AG04450 (cell line): Measurements from ENCODE around the gene BBS9. TPM values are rescaled to one million over a fixed set of nuclear protein-coding genes. Genes with fewer than 3 reads are reported as not detected.

Experiments used
- CTCF ChIA-PET: fragments of 300-600, 350-600 bp; formaldehyde crosslinking; extraction: SDS; loops from one replicate; lab custom pipeline; 2022; ENCODE audit warnings: antibody characterized with exemption, inconsistent platforms; lab: Charles Lee
- POLR2A ChIA-PET: fragments of 350-600 bp; formaldehyde crosslinking; extraction: SDS; loops from one replicate; lab custom pipeline; 2021; ENCODE audit warnings: antibody characterized with exemption, inconsistent platforms; lab: Yijun Ruan, JAX
- DNase-seq: peaks from one replicate; pipeline ENCODE4 v3.0.0-alpha.2; 2011; ENCODE audit warnings: low read depth, low spot score
- H3K27ac ChIP-seq: one replicate; pipeline ENCODE4 v1.5.1; 2012; ENCODE audit warnings: low read depth, low read length, control low read depth
- H3K27me3 ChIP-seq: one replicate; pipeline ENCODE4 v1.6.0; 2012; ENCODE audit warnings: low read length; ENCODE audit not compliant: control insufficient read depth, insufficient read depth
- H3K4me3 ChIP-seq: 2 replicates; pipeline ENCODE4 v1.5.1; 2011; ENCODE audit warnings: mild to moderate bottlenecking, low read depth, low read length, control low read depth
- H3K9me3 ChIP-seq: 2 replicates; pipeline ENCODE4 v1.5.1; 2012; ENCODE audit warnings: low read length; ENCODE audit not compliant: control insufficient read depth, insufficient read depth
- CTCF ChIP-seq: IDR thresholded peaks from 2 replicates; pipeline ENCODE4 v1.5.1; 2011; ENCODE audit warnings: low read depth, low read length, control low read depth, inconsistent platforms
- polyA plus RNA-seq: library from polyadenylated mRNA; depleted of rRNA; stranded (reverse); fragments of >200 nt; gene quantifications from 2 replicates; pipeline ENCODE4 v1.2.3, GENCODE V29; 2011

The BBS9 gene
- polyA plus RNA-seq, 1 experiment: 15.6 TPM

- Histone ChIP-seq H3K27me3 (no peaks in the 10 kb centered on the region), H3K27ac (no peak overlapping the region), H3K9me3 (no peaks in the 10 kb centered on the region), H3K4me3 (no peak overlapping the region)
- no peak for DNase-seq
- ChIA-PET CTCF (no interaction called here), POLR2A (no interaction called here)
- TF ChIP-seq CTCF: no peak
Measured at GRCh38 chr7:33500703-33501701, 371.6 kb downstream of the BBS9 start.

GRCh38 chr7:33503014-33503413 is 373.6 kb downstream of the BBS9 start:
- H3K27me3 ChIP-seq: no peaks in the 10 kb centered on the region
- ChIA-PET CTCF (no interaction called here), POLR2A (no interaction called here)
- DNase-seq: no peak
- H3K27ac ChIP-seq: no peak overlapping the region
- no peak for TF ChIP-seq CTCF
- no peaks in the 10 kb centered on the region for H3K9me3 ChIP-seq
- no peak overlapping the region for H3K4me3 ChIP-seq

- Histone ChIP-seq H3K9me3 (no peaks in the 10 kb centered on the region), H3K4me3 (no peak overlapping the region), H3K27me3 (no peaks in the 10 kb centered on the region), H3K27ac (no peak overlapping the region)
- no peak for DNase-seq
- POLR2A ChIA-PET: no interaction called here
- CTCF ChIA-PET: no interaction called here
- TF ChIP-seq CTCF: no peak
Measured at GRCh38 chr7:33503736-33504135, 374.4 kb downstream of the BBS9 start.

- H3K4me3 ChIP-seq: no peak overlapping the region
- TF ChIP-seq CTCF: no peak
- no peaks in the 10 kb centered on the region for H3K9me3 ChIP-seq
- CTCF ChIA-PET: no interaction called here
- no peaks in the 10 kb centered on the region for H3K27me3 ChIP-seq
- no peak for DNase-seq
- H3K27ac ChIP-seq: no peak overlapping the region
- POLR2A ChIA-PET: no interaction called here
Measured at GRCh38 chr7:33504266-33504665, 374.9 kb downstream of the BBS9 start.

GRCh38 chr7:33509206-33509605 is 379.8 kb downstream of the BBS9 start:
- Histone ChIP-seq H3K27ac (no peak overlapping the region), H3K27me3 (no peaks in the 10 kb centered on the region), H3K4me3 (no peak overlapping the region), H3K9me3 (no peaks in the 10 kb centered on the region)
- no peak for DNase-seq
- TF ChIP-seq CTCF: no peak
- ChIA-PET CTCF (no interaction called here), POLR2A (no interaction called here)
